NCI-H146 treated with DMSO at 0.1 percent for 48 hours (cell line): Measurements from ENCODE around the gene CCRL2.
"Not testable (repeated sequence)": the region's sequence is repeated elsewhere in the genome, so short reads cannot be mapped to it uniquely, and the experiment has no call there.

ENCODE experiments used
- DNase-seq: peaks from one replicate; lab custom pipeline; 2025; ENCODE audit not compliant: unreplicated experiment; lab: John Stamatoyannopoulos, UW

CCRL2 gene

GRCh38 chr3:46378426-46378942 is 28.6 kb upstream of the CCRL2 start:
- peak; percentile 9 for DNase-seq

DNA sequence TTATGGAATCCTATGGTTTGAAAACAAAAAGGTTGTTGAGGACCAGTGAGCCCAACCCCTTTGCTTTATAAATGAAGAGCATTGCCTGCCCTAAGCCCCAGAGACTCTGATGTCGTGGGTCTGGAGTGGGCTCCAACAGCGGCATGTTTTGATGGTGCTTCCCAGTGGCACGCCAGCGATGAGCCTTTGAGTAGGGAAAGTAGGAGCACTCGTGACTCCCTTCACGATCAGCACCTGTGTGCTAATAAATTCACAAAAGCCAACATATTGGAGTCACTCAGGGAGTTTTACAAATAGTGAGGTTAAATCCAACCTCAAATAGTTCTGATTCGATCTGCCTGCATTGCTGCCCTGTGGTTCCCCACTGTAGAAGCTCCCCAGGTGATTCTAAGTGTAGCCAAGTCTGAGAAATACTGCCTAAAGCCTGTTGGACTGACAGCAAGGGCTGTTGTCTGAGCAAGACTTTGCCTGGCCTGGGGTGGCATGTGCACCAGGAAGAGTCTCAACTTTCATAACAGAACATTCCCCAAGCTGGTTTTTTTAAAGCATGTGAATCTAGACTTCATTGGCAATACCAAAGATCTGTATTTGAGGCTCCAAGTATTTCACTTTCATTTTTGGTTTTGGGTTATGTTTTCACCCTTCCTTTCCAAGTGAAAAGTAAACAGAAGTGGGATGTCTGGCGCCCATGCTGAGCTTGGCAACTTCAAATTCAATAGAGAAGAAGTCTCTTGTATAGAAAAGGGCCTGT is 26.4 kb upstream of the CCRL2 start:
- no peak for DNase-seq

DNA sequence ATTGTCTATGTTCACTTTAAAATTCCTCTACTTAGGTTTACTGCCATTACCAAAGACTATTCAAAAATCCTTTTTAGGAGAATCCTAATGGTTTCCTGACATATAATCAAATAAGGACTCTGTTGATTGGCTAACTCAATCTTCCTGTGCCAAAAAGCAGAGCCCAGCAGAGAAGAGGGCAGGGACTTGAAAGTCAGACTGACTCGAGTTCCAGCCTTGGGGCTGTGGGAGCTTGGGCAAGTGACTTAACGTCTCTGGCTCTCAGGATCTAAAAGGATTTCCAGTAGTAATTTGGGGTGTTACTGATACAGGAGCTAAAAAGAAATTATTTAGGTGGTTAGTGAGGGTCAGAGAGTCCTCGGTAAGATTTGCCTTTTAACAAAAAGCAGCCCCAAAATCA is 25.4 kb upstream of the CCRL2 start:
- no peak for DNase-seq

DNA sequence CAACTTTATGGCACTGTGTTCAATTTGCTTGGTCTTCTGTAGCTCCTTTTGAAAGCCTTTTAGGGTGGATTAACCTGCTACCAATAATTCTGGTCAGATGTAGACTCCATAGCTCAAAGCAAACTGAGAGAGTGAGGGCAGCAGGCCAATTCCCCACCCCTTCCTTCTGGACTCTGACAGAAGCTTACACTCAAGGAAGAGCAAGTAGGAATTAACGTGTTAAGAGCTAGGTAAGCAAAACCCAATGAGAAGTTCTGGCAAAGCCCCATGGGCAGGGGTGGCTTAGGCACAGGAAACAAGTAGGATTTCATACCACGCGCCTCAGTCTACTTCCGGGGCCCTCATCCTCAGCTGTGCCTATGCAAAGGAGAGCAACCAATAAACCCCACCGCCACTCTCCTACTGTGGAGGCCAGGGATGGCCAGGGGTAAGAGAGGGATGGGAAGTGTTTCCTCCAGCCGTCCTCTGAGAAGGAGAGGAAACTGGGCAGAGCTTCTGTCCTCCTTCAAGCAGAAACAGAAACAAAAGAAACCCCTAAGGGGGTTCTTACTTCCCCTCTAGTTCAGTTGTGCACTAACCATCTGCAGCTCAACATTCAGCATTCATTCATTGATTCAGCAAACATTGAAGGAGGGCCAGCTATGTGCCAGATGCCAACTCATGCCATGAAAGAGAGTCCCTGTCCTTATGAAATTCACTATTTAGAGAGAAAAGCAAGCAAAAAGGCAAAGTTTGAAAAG is 23.7 kb upstream of the CCRL2 start:
- no peak for DNase-seq

GRCh38 chr3:46383951-46384330 is 23.1 kb upstream of the CCRL2 start:
- DNase-seq, result peak; percentile 23

DNA sequence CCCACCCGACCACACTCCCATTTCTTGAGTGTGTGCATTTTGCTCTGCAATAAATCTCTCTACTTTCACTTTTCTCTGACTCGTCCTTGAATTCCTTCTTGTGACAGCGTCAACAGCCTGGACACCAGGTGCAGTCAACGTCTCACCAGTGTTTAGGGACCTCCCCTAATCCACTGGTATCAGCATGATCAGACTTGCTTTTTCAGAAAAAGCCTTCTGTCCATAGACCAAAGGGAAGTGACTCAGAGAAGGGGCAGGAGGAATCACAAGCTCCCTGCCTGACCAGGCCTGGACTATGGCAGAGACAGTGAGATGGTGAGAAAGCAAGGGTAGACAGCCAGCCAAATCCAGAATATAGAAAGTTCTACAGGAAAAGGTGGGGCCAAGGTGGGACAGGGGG is 20.9 kb upstream of the CCRL2 start:
- peak; percentile 19 for DNase-seq

- not testable (repeated sequence) for DNase-seq
Observed at GRCh38 chr3:46388847-46389246, 18.2 kb upstream of the CCRL2 start.

DNA sequence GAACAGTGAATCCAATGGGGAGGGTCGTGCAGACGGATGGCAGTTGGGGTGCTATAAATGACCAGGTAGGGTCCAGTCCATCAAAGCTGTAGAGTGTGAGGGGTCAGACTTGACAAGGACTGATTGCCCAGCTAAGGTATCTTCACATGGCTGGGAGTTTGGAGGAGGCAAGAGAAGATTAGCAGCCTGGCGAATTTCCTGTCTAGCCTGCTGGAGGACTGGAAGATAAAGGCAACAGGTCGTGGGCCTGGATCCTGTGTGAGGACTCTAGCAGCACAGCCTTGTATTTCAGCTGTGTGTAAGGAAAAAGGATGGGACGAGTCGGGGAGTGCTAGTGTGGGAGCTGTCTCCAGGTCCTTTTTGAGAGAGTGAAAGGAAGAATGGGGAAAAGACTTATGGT is 17.8 kb upstream of the CCRL2 start:
- no peak for DNase-seq

- DNase-seq, result not testable (repeated sequence)
Observed at GRCh38 chr3:46391526-46391925, 15.5 kb upstream of the CCRL2 start.

GRCh38 chr3:46393011-46393410 is 14.0 kb upstream of the CCRL2 start:
- no peak for DNase-seq

GRCh38 chr3:46393554-46394434 is 13.3 kb upstream of the CCRL2 start:
- DNase-seq, result peak; percentile 45

GRCh38 chr3:46395210-46395661 is 11.8 kb upstream of the CCRL2 start:
- no peak for DNase-seq

- DNase-seq, result no peak
Observed at GRCh38 chr3:46395766-46396530, 11.1 kb upstream of the CCRL2 start.

DNA sequence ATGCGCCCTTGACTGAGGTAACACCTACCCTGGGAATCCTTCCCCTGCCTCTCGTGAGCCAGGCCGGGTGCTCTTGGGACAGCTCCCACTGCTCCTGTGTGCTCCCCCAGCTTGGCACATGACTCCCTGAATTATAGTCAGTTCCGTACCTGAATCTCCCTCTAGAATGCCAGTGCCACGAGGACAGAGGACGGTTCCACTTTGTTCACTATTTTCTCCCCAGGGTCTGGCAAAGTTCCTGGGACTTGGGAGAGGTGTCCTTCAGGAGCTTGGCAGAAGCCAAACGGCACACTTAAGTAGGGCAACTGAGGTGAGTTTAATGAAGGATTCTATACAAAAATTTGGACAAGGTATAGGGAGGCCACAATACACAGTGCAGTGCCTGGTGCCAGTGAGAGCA is 9.9 kb upstream of the CCRL2 start:
- DNase-seq, result no peak

DNA sequence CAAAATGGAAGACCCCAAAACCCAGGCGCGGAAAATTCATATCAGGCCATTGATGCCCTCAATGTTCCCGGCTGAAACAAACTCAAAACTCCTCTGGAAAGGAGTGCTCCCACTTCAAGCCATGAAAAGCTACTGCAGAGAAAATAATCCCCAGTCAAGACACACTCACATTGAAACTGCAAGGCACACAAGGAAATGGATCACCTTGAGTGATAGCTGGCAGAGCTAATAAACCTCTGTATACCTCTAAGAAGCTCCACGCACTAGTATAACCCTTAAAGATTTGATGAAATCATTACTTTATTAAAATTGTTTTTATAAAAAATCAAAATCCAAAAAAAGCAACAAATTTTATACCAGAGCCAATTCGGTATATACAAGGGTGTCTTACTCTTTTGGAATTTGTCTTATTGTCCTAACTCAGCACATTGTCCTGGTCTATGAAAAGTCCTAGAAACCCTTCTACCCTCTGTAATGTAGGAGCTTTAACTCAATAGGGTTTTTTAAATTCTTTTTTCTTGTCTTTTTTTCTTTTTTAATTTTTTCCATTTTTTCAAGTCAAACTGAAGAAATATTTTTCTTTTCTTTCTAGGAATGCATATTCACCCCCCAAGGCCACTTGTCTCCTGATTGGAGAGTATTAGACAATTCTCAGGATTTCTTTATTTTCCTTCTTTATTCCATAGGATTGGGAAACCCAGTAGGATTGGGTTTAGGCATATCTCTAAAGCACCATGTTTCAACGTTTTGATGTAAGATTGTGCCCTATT is 8.7 kb upstream of the CCRL2 start:
- DNase-seq, result no peak

DNA sequence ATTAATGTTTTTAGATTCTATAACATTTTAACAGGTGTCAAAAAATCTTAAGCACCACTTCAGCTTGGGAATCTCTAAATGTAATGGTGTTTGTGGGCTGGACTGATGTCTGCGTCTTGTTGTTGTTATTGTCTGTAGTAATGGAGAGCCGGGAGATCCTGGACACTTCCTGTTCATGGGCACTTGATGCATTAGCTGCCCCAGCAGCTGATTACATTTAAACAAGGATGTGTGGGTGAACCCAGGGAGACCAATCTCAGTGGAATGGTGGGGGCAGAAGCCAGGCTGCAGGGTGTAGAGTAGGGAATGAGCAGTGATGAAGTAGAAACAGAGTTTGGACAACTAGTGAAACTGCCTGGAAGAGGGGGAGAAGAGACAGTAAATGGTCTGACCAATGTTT is 8.0 kb upstream of the CCRL2 start:
- DNase-seq, result no peak

GRCh38 chr3:46399557-46399956 is 7.5 kb upstream of the CCRL2 start:
- no peak for DNase-seq

GRCh38 chr3:46400000-46400734 is 6.9 kb upstream of the CCRL2 start:
- no peak for DNase-seq

GRCh38 chr3:46400846-46401245 is 6.2 kb upstream of the CCRL2 start:
- DNase-seq, result no peak
